ENCODE measurements around the gene MGMT.

MGMT gene

DNA sequence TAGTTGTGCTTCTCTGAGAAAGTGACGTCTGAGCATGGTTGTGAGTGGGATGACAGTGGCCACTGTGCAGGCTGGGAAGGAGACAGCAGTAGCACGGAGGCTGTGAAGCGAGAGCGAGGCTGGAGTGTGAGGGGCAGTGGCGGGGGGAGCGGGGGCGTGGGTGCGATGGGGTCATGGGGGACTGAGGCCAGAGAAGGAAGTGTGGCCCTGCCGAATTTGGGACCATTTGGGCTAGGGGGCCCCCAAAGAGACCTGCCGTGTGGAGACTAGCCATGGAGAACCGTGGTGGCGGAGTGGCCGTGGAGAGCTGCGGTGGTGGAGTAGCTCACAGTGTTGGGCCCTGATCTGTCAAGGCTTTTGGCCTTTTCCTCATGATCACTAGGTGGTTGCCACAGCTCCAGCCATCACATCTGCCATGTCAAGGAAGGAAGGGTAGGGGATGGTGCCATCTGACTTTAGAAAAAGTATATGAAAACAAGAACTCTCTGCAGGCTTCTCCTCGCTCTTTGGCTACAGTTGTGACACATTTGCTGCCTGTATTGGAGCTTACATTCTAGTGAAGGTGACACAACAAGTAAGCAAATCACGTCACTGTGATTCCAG, 61.4 kb downstream of the MGMT start:
- no peak overlapping the region for H3K27ac ChIP-seq
- TF ChIP-seq ZFX (IDR thresholded peaks at IDR 0.05; ENCODE audit: borderline replicate concordance) = no peak
- TF ChIP-seq, protein P1, sequence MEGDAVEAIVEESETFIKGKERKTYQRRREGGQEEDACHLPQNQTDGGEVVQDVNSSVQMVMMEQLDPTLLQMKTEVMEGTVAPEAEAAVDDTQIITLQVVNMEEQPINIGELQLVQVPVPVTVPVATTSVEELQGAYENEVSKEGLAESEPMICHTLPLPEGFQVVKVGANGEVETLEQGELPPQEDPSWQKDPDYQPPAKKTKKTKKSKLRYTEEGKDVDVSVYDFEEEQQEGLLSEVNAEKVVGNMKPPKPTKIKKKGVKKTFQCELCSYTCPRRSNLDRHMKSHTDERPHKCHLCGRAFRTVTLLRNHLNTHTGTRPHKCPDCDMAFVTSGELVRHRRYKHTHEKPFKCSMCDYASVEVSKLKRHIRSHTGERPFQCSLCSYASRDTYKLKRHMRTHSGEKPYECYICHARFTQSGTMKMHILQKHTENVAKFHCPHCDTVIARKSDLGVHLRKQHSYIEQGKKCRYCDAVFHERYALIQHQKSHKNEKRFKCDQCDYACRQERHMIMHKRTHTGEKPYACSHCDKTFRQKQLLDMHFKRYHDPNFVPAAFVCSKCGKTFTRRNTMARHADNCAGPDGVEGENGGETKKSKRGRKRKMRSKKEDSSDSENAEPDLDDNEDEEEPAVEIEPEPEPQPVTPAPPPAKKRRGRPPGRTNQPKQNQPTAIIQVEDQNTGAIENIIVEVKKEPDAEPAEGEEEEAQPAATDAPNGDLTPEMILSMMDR (IDR thresholded peaks at IDR 0.05) = no peak

DNA sequence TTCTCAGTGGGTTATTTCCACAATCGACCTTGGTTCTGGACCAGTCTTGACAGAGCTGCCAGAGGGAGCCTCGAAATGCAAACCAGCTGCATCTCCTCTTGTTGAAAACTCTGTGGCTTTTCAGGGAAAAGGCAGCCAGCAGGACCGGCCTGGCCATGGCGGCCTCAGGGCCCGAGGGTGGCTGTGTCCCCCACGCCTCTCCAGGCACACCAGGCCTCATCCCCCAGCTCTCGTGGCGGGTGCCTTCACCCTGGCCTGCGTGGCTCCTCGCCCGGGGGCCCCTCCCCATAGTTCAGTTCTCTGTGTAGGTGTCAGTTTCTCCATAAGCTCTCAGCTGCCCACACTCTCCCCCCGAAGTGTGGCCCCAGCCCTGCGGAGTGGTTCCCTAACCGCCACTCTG, 63.5 kb downstream of the MGMT start:
- no peak overlapping the region for H3K27ac ChIP-seq
- no peak for TF ChIP-seq ZFX (IDR thresholded peaks at IDR 0.05; ENCODE audit: borderline replicate concordance)
- TF ChIP-seq, protein P1 (IDR thresholded peaks at IDR 0.05) = no peak

DNA sequence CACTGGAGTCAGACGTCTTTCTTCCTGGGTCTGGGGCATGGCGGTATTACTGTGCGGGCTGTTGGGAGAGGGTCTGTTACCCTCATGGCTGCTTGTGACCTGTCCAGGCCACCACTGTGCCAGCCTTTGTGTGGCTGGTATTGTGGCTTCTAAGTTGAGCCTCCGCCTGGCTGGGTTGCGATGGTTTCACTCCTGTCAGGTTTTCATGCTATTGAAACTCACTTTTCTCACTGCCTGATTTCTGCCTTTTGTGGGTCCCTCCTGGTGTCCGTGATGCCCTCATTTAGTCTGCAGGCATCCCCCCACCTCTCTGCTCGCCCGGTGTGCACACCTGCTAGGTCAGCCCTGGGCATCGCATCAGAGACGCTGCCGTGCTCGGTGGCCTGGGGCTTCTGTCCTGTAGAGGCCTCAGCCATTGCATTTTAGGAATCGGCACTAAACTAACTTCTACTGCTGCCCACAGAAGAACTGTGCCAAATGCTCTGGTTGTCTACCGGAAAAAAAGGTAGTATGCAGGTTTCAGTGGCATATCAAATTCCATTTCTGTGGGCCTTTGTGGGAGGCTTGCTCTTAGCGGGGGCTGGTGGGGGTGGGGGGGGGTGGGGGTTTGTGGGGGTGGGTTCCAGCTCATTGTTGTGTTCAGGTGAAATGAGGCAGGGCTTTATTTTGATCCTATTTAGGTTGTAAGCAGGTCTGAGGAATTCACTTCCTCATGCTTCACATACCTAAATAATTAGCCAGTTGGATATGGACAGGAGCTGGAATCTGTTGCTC, 64.3 kb downstream of the MGMT start:
- no peak overlapping the region for H3K27ac ChIP-seq
- TF ChIP-seq ZFX (IDR thresholded peaks at IDR 0.05; ENCODE audit: borderline replicate concordance) = no peak
- TF ChIP-seq, protein P1 (IDR thresholded peaks at IDR 0.05) = no peak

DNA sequence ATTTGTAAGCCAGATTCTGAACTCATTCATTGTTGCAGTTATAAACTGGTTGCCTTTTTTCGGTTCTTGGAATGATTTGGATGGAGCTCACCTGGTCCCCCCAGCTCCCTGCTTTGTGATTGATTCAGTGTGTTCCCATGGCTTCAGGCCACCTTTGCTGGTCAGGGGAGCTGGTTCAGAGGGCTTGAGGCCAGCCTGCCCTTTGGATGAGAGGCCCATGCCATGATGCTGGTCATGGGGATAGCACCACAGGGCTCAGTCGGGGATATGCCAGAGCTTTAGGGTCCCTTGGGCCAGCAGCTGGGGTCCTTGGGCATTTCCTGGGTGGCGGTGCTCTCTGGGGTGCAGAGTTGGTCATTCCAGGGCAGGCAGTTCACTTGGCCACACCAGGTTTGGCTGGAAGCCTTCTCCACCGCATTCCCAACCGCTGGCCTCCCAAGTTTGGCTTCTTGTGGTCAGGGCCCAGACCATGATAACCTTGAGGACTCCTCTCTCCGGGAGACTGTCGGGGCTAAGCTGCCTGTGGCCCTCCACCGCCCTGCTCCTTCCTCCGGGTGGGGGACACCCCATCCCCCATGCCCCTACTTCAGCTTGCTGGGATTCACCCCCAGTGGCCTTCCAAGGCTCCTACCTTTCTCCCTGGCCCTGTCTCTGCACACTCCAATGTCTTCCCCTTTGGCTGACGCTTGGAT, 65.1 kb downstream of the MGMT start:
- no peak overlapping the region for H3K27ac ChIP-seq
- no peak for TF ChIP-seq ZFX (IDR thresholded peaks at IDR 0.05; ENCODE audit: borderline replicate concordance)
- TF ChIP-seq, protein P1 (IDR thresholded peaks at IDR 0.05) = no peak

DNA sequence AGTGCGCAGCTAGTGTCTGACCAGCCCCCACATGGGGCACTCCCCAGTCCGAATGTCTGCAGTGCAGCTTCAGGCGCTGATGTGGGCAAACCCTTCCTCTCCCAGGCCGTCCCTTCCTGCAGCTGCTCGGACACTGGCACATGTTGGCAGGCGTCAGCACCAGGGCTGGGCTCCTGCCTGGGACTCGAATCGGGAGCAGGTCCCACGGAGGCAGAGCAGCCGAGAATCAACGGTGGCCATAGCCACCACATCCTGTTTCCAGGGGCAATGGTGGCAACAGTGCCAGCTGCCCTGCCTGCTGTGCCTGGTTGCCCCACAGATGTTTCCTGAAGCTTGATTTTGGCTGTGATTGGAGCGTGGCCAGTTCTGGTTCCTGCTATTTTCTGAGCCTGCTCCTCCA, 65.8 kb downstream of the MGMT start:
- H3K27ac ChIP-seq = no peak overlapping the region
- TF ChIP-seq, protein P1 (IDR thresholded peaks at IDR 0.05) = no peak
- no peak for TF ChIP-seq ZFX (IDR thresholded peaks at IDR 0.05; ENCODE audit: borderline replicate concordance)

DNA sequence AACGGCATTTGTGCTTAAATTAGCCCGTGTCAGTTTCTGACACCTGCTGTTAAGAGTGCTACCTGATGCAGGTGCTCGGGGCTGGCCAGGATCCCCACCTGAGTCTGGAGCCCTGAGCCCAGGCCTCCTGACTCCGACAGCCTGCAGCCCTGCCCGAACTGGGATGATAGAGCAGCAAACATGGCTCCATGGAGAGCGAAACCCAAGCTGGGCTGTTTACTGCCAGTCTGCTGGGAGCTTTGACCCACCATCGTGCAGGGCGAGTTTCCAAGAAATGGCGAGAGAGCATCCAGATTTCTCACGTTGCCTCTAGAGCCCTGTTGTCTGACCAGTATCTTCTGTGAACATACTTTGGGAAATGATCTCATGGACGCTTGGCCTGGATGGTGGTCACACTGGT, 66.2 kb downstream of the MGMT start:
- TF ChIP-seq ZFX (IDR thresholded peaks at IDR 0.05; ENCODE audit: borderline replicate concordance) = no peak
- TF ChIP-seq, protein P1 (IDR thresholded peaks at IDR 0.05) = no peak
- H3K27ac ChIP-seq = no peak overlapping the region

DNA sequence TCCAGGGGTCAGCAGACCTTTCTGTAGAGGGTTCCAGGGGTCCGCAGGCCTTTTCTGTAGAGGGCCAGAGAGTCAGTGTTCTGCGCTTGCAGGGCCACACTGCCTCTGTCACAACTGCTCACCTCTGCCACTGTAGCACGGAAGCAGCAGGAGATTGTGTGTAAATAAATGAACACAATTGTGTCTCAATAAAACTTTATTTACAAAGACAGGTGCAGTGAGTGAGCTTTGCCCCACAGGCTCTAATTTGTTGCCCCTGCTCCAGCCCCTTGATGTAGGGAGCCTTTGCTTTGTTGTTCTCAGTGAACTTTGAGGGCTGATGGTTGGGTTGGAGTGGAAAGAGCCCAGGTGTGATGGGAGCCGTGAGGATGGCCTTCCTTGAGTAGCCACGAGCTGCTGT, 67.8 kb downstream of the MGMT start:
- no peak for TF ChIP-seq ZFX (IDR thresholded peaks at IDR 0.05; ENCODE audit: borderline replicate concordance)
- TF ChIP-seq, protein P1 (IDR thresholded peaks at IDR 0.05) = no peak
- no peak overlapping the region for H3K27ac ChIP-seq

Data from 22Rv1 (cell line).